ENCODE results near the gene TRPM7.
"Not testable (repeated sequence)": the region's sequence is repeated elsewhere in the genome, so short reads cannot be mapped to it uniquely, and the experiment has no call there.

Gene TRPM7

GRCh38 chr15:50627351-50628055 is 59.1 kb downstream of the TRPM7 start:
- DNase-seq (ENCODE audit: low read depth, low spot score) = no peak
- Histone ChIP-seq H3K9me3 (ENCODE audit: insufficient read depth, low read length) (no peaks in the 10 kb centered on the region), H3K27me3 (ENCODE audit: insufficient read depth, insufficient read length) (no peaks in the 10 kb centered on the region), H3K4me3 (ENCODE audit: insufficient read length, low read depth) (no peak overlapping the region), H3K4me1 (ENCODE audit: insufficient read depth, insufficient read length) (no peaks in the 10 kb centered on the region), H3K36me3 (ENCODE audit: insufficient read depth, insufficient read length, low read length) (peaks cover 49% of the 10 kb centered on the region), H3K9ac (ENCODE audit: insufficient read length, low read depth) (no peak overlapping the region)
- TF ChIP-seq YY1 (IDR thresholded peaks at IDR 0.05; ENCODE audit: insufficient read depth, insufficient read length) (no peak), ZNF274 (IDR thresholded peaks at IDR 0.05; ENCODE audit: low read depth, low read length) (no peak), SUZ12 (IDR thresholded peaks at IDR 0.05; ENCODE audit: extremely low read depth, insufficient read depth, insufficient read length) (no peak)

- H3K9me3 ChIP-seq (ENCODE audit: insufficient read depth, low read length) = no peaks in the 10 kb centered on the region
- no peak overlapping the region for H3K9ac ChIP-seq (ENCODE audit: insufficient read length, low read depth)
- H3K4me3 ChIP-seq (ENCODE audit: insufficient read length, low read depth) = no peak overlapping the region
- DNase-seq (ENCODE audit: low read depth, low spot score) = no peak
- H3K36me3 ChIP-seq (ENCODE audit: insufficient read depth, insufficient read length, low read length) = peaks cover 33% of the 10 kb centered on the region
- H3K27me3 ChIP-seq (ENCODE audit: insufficient read depth, insufficient read length) = no peaks in the 10 kb centered on the region
- TF ChIP-seq YY1 (IDR thresholded peaks at IDR 0.05; ENCODE audit: insufficient read depth, insufficient read length) (no peak), SUZ12 (IDR thresholded peaks at IDR 0.05; ENCODE audit: extremely low read depth, insufficient read depth, insufficient read length) (no peak), ZNF274 (IDR thresholded peaks at IDR 0.05; ENCODE audit: low read depth, low read length) (no peak)
- H3K4me1 ChIP-seq (ENCODE audit: insufficient read depth, insufficient read length) = no peaks in the 10 kb centered on the region
Measured at GRCh38 chr15:50624616-50625168, 61.9 kb downstream of the TRPM7 start.

- peaks cover 23% of the 10 kb centered on the region for H3K36me3 ChIP-seq (ENCODE audit: insufficient read depth, insufficient read length, low read length)
- not testable (repeated sequence) for H3K4me3 ChIP-seq (ENCODE audit: insufficient read length, low read depth); H3K27me3 ChIP-seq (ENCODE audit: insufficient read depth, insufficient read length); H3K9me3 ChIP-seq (ENCODE audit: insufficient read depth, low read length); H3K4me1 ChIP-seq (ENCODE audit: insufficient read depth, insufficient read length); H3K9ac ChIP-seq (ENCODE audit: insufficient read length, low read depth); DNase-seq (ENCODE audit: low read depth, low spot score)
Measured at GRCh38 chr15:50622361-50622943, 64.1 kb downstream of the TRPM7 start.

GRCh38 chr15:50616960-50617359 is 69.6 kb downstream of the TRPM7 start:
- not testable (repeated sequence) for H3K27me3 ChIP-seq (ENCODE audit: insufficient read depth, insufficient read length); H3K9ac ChIP-seq (ENCODE audit: insufficient read length, low read depth)
- H3K36me3 ChIP-seq (ENCODE audit: insufficient read depth, insufficient read length, low read length) = peaks cover 34% of the 10 kb centered on the region

GRCh38 chr15:50616554-50616953 is 70.0 kb downstream of the TRPM7 start:
- not testable (repeated sequence) for H3K9ac ChIP-seq (ENCODE audit: insufficient read length, low read depth); DNase-seq (ENCODE audit: low read depth, low spot score); H3K27me3 ChIP-seq (ENCODE audit: insufficient read depth, insufficient read length); H3K9me3 ChIP-seq (ENCODE audit: insufficient read depth, low read length); H3K4me3 ChIP-seq (ENCODE audit: insufficient read length, low read depth); H3K4me1 ChIP-seq (ENCODE audit: insufficient read depth, insufficient read length)
- peaks cover 35% of the 10 kb centered on the region for H3K36me3 ChIP-seq (ENCODE audit: insufficient read depth, insufficient read length, low read length)

More at GRCh38 chr15:50616960-50617359, 69.6 kb downstream of the TRPM7 start:
- H3K4me3 ChIP-seq (ENCODE audit: insufficient read length, low read depth); H3K9me3 ChIP-seq (ENCODE audit: insufficient read depth, low read length); H3K4me1 ChIP-seq (ENCODE audit: insufficient read depth, insufficient read length); DNase-seq (ENCODE audit: low read depth, low spot score): not testable (repeated sequence)

GRCh38 chr15:50613600-50613999 is 73.0 kb downstream of the TRPM7 start:
- Histone ChIP-seq H3K36me3 (ENCODE audit: insufficient read depth, insufficient read length, low read length) (peaks cover 45% of the 10 kb centered on the region), H3K9me3 (ENCODE audit: insufficient read depth, low read length) (no peaks in the 10 kb centered on the region), H3K27me3 (ENCODE audit: insufficient read depth, insufficient read length) (no peaks in the 10 kb centered on the region), H3K9ac (ENCODE audit: insufficient read length, low read depth) (no peak overlapping the region), H3K4me1 (ENCODE audit: insufficient read depth, insufficient read length) (no peaks in the 10 kb centered on the region), H3K4me3 (ENCODE audit: insufficient read length, low read depth) (no peak overlapping the region)
- TF ChIP-seq ZNF274 (IDR thresholded peaks at IDR 0.05; ENCODE audit: low read depth, low read length) (no peak), YY1 (IDR thresholded peaks at IDR 0.05; ENCODE audit: insufficient read depth, insufficient read length) (no peak), SUZ12 (IDR thresholded peaks at IDR 0.05; ENCODE audit: extremely low read depth, insufficient read depth, insufficient read length) (no peak)
- no peak for DNase-seq (ENCODE audit: low read depth, low spot score)

- Histone ChIP-seq H3K36me3 (ENCODE audit: insufficient read depth, insufficient read length, low read length) (peaks cover 45% of the 10 kb centered on the region), H3K4me1 (ENCODE audit: insufficient read depth, insufficient read length) (no peaks in the 10 kb centered on the region)
- TF ChIP-seq ZNF274 (IDR thresholded peaks at IDR 0.05; ENCODE audit: low read depth, low read length) = no peak
- TF ChIP-seq YY1 (IDR thresholded peaks at IDR 0.05; ENCODE audit: insufficient read depth, insufficient read length) = no peak
- no peak for TF ChIP-seq SUZ12 (IDR thresholded peaks at IDR 0.05; ENCODE audit: extremely low read depth, insufficient read depth, insufficient read length)
Measured at GRCh38 chr15:50607129-50607528, 79.5 kb downstream of the TRPM7 start.

More at GRCh38 chr15:50607129-50607528, 79.5 kb downstream of the TRPM7 start:
- no peak overlapping the region for H3K4me3 ChIP-seq (ENCODE audit: insufficient read length, low read depth)
- no peak for DNase-seq (ENCODE audit: low read depth, low spot score)
- H3K27me3 ChIP-seq (ENCODE audit: insufficient read depth, insufficient read length) = no peaks in the 10 kb centered on the region
- no peak overlapping the region for H3K9ac ChIP-seq (ENCODE audit: insufficient read length, low read depth)
- no peaks in the 10 kb centered on the region for H3K9me3 ChIP-seq (ENCODE audit: insufficient read depth, low read length)
